C4-2B (cell line): ENCODE results near the gene MGST3.
"Not testable (repeated sequence)": the region's sequence is repeated elsewhere in the genome, so short reads cannot be mapped to it uniquely, and the experiment has no call there.

Experiments
- H3K27ac ChIP-seq: fragments of 450-650 bp; 2 replicates; pipeline ENCODE4 v1.5.1; 2017
- CTCF ChIP-seq: fragments of 450-650 bp; conservative IDR thresholded peaks from 2 replicates; pipeline ENCODE4 v1.5.1; 2017; ENCODE audit warnings: mild to moderate bottlenecking
- ZFX ChIP-seq: fragments of 450-650 bp; IDR thresholded peaks from 2 replicates; pipeline ENCODE4 v1.6.1; 2017

The MGST3 gene

DNA sequence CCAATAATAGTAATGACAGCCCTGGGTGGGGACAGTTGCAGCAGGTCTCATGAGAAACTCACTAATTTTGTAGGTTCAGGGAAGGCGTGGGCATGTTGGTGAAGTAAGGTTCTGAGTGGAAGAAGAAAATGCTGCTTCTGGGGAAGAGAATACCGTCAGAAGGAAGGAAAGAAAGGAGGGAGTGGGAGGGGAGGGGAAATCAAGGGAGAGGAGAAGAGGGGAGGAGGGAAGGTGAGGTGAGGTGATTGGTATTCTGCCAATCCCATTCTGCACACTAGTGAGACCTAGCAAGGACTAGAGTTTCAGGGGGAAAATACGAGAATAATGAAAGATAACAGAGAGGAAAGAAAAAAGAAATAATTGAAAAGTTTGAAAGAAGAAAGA is 32.4 kb upstream of the MGST3 start:
- TF ChIP-seq ZFX (no peak), CTCF (no peak)
- peak overlapping the region; percentile 64 for H3K27ac ChIP-seq

GRCh38 chr1:165600793-165601192 is 30.2 kb upstream of the MGST3 start:
- no peak for TF ChIP-seq ZFX
- TF ChIP-seq CTCF = no peak
- no peak overlapping the region for H3K27ac ChIP-seq

GRCh38 chr1:165603810-165604209 is 27.2 kb upstream of the MGST3 start:
- H3K27ac ChIP-seq = no peak overlapping the region
- TF ChIP-seq ZFX (no peak), CTCF (no peak)

DNA sequence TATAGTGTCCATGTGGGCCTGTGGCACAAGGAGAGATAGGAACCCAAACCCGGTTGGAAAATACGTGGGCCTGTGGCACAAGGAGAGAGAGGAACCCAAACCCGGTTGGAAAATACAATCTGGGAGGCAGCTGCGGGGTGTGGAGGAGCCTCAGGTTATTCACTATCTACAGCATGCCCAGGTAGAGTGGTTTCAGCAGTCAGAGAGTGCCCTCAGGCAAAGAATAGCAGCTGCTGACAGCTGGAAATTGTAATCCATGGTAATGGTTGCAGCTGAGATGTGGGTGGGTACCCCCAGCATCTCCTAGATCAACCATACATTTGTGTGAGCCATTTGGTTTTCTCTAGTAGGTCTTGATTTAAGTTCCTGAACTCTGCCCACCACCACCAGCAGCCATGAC is 25.8 kb upstream of the MGST3 start:
- TF ChIP-seq ZFX (no peak), CTCF (no peak)

GRCh38 chr1:165606676-165607075 is 24.4 kb upstream of the MGST3 start:
- not testable (repeated sequence) for H3K27ac ChIP-seq

More for the DNA sequence above, 25.8 kb upstream of the MGST3 start:
- H3K27ac ChIP-seq = no peak overlapping the region

- no peak overlapping the region for H3K27ac ChIP-seq
- TF ChIP-seq CTCF = no peak
Observed at GRCh38 chr1:165610866-165611265, 20.2 kb upstream of the MGST3 start.

- no peak overlapping the region for H3K27ac ChIP-seq
- TF ChIP-seq ZFX (no peak), CTCF (no peak)
Observed at GRCh38 chr1:165612062-165612461, 19.0 kb upstream of the MGST3 start.

- no peak for TF ChIP-seq ZFX
- no peak for TF ChIP-seq CTCF
- no peak overlapping the region for H3K27ac ChIP-seq
Observed at GRCh38 chr1:165616054-165616612, 14.9 kb upstream of the MGST3 start.
